Fibroblast of peridontal ligament (primary cell): ENCODE data around the gene SEZ6.

Source experiments
- DNase-seq: peaks from one replicate; pipeline ENCODE4 v3.0.0-alpha.2; 2010; ENCODE audit errors: extremely low read depth

SEZ6 gene

GRCh38 chr17:29002811-29003210 lies 3.0 kb downstream of the SEZ6 start:
- no peak for DNase-seq

GRCh38 chr17:29000973-29001372 lies 4.9 kb downstream of the SEZ6 start:
- no peak for DNase-seq

GRCh38 chr17:28999206-28999605 lies 6.6 kb downstream of the SEZ6 start:
- no peak for DNase-seq

GRCh38 chr17:28997806-28998205 lies 8.0 kb downstream of the SEZ6 start:
- DNase-seq, result no peak

GRCh38 chr17:28996554-28997096 lies 9.2 kb downstream of the SEZ6 start:
- no peak for DNase-seq

- DNase-seq, result no peak
These were observed 12.0 kb downstream of the SEZ6 start for GRCh38 chr17:28993645-28994426.

- no peak for DNase-seq
These were observed 12.9 kb downstream of the SEZ6 start for GRCh38 chr17:28992625-28993600.

GRCh38 chr17:28992185-28992584 lies 13.6 kb downstream of the SEZ6 start:
- DNase-seq, result no peak

GRCh38 chr17:28991779-28992178 lies 14.1 kb downstream of the SEZ6 start:
- no peak for DNase-seq

- DNase-seq, result no peak
These were observed 16.8 kb downstream of the SEZ6 start for GRCh38 chr17:28989028-28989427.

- DNase-seq, result no peak
These were observed 17.4 kb downstream of the SEZ6 start for GRCh38 chr17:28988475-28988874.

- DNase-seq, result no peak
These were observed 18.8 kb downstream of the SEZ6 start for GRCh38 chr17:28986714-28987655.

- no peak for DNase-seq
These were observed 19.7 kb downstream of the SEZ6 start for GRCh38 chr17:28985950-28986713.

- DNase-seq, result no peak
These were observed 22.3 kb downstream of the SEZ6 start for GRCh38 chr17:28983286-28984230.

GRCh38 chr17:28982131-28982793 lies 23.6 kb downstream of the SEZ6 start:
- DNase-seq, result no peak

GRCh38 chr17:28978356-28978964 lies 27.4 kb downstream of the SEZ6 start:
- DNase-seq, result no peak

- no peak for DNase-seq
These were observed 28.0 kb downstream of the SEZ6 start for GRCh38 chr17:28977659-28978355.

GRCh38 chr17:28975646-28976045 lies 30.2 kb downstream of the SEZ6 start:
- DNase-seq, result no peak
